ENCODE data around the gene PARP6. TPM values are rescaled to one million over a fixed set of nuclear protein-coding genes. Genes with fewer than 3 reads are reported as not detected.

Gene PARP6
- polyA plus RNA-seq, 1 donor from 2014 or later: 218 TPM

DNA sequence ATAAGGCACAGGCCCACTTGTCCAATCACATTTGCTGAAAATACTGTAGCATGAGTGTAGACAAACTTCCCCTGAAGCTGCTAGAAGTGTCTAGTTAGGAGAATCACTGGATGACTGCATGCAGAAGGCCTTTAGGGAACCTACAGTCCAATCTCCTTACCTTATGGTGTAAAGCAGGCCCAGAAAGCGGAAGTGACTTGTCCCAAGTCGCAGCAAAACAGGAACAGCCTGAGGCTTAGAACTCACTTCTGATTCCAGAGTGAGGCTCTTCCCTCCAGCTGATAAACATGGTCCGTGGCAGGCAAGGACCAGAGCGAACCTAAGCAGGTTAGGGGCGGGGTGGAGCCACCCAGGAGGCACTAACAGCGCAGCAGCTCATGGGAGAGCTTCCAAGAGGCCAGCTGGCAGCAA, 77.2 kb downstream of the PARP6 start:
- Histone ChIP-seq H3F3A (ENCODE audit: insufficient read depth, low read length, poor library complexity, severe bottlenecking) (no peaks in the 10 kb centered on the region), H3K27me3 (ENCODE audit: insufficient read depth, low read depth, low read length) (peaks cover 30% of the 10 kb centered on the region), H3K4me2 (ENCODE audit: low read length) (no peak overlapping the region), H3K9ac (ENCODE audit: low read length) (no peak overlapping the region), H2AFZ (ENCODE audit: low read depth, low read length) (no peak overlapping the region), H3K9me2 (ENCODE audit: insufficient read depth, low read length) (no peaks in the 10 kb centered on the region), H3K27ac (ENCODE audit: low read length) (no peak overlapping the region), H3K36me3 (ENCODE audit: insufficient read depth, low read length) (no peaks in the 10 kb centered on the region), H4K20me1 (ENCODE audit: insufficient read depth) (no peaks in the 10 kb centered on the region), H3K79me2 (replicated peaks; ENCODE audit: insufficient read depth, low read length) (no peaks in the 10 kb centered on the region), H3K4me3 (ENCODE audit: low read length) (no peak overlapping the region), H3K9me3 (ENCODE audit: low read length) (no peaks in the 10 kb centered on the region)
- no peak for TF ChIP-seq POLR2AphosphoS5 (IDR thresholded peaks at IDR 0.05)
- TF ChIP-seq, protein P1, sequence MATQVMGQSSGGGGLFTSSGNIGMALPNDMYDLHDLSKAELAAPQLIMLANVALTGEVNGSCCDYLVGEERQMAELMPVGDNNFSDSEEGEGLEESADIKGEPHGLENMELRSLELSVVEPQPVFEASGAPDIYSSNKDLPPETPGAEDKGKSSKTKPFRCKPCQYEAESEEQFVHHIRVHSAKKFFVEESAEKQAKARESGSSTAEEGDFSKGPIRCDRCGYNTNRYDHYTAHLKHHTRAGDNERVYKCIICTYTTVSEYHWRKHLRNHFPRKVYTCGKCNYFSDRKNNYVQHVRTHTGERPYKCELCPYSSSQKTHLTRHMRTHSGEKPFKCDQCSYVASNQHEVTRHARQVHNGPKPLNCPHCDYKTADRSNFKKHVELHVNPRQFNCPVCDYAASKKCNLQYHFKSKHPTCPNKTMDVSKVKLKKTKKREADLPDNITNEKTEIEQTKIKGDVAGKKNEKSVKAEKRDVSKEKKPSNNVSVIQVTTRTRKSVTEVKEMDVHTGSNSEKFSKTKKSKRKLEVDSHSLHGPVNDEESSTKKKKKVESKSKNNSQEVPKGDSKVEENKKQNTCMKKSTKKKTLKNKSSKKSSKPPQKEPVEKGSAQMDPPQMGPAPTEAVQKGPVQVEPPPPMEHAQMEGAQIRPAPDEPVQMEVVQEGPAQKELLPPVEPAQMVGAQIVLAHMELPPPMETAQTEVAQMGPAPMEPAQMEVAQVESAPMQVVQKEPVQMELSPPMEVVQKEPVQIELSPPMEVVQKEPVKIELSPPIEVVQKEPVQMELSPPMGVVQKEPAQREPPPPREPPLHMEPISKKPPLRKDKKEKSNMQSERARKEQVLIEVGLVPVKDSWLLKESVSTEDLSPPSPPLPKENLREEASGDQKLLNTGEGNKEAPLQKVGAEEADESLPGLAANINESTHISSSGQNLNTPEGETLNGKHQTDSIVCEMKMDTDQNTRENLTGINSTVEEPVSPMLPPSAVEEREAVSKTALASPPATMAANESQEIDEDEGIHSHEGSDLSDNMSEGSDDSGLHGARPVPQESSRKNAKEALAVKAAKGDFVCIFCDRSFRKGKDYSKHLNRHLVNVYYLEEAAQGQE (IDR thresholded peaks at IDR 0.05; ENCODE audit: borderline replicate concordance): no peak
- no peak for TF ChIP-seq EZH2 (IDR thresholded peaks at IDR 0.05; ENCODE audit: borderline replicate concordance, insufficient read depth, low read length, poor library complexity, severe bottlenecking)
- TF ChIP-seq SMC3 (conservative IDR thresholded peaks at IDR 0.05; ENCODE audit: poor library complexity): no peak
- TF ChIP-seq, protein P2, sequence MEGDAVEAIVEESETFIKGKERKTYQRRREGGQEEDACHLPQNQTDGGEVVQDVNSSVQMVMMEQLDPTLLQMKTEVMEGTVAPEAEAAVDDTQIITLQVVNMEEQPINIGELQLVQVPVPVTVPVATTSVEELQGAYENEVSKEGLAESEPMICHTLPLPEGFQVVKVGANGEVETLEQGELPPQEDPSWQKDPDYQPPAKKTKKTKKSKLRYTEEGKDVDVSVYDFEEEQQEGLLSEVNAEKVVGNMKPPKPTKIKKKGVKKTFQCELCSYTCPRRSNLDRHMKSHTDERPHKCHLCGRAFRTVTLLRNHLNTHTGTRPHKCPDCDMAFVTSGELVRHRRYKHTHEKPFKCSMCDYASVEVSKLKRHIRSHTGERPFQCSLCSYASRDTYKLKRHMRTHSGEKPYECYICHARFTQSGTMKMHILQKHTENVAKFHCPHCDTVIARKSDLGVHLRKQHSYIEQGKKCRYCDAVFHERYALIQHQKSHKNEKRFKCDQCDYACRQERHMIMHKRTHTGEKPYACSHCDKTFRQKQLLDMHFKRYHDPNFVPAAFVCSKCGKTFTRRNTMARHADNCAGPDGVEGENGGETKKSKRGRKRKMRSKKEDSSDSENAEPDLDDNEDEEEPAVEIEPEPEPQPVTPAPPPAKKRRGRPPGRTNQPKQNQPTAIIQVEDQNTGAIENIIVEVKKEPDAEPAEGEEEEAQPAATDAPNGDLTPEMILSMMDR (IDR thresholded peaks at IDR 0.05; ENCODE audit: poor library complexity, severe bottlenecking): no peak
- TF ChIP-seq EP300 (conservative IDR thresholded peaks at IDR 0.05; ENCODE audit: poor library complexity, severe bottlenecking): no peak
- no peak for TF ChIP-seq MXI1 (conservative IDR thresholded peaks at IDR 0.05; ENCODE audit: poor library complexity, severe bottlenecking)
- TF ChIP-seq RAD21 (conservative IDR thresholded peaks at IDR 0.05): no peak
- TF ChIP-seq TAF1 (IDR thresholded peaks at IDR 0.05; ENCODE audit: low read depth): no peak

DNA sequence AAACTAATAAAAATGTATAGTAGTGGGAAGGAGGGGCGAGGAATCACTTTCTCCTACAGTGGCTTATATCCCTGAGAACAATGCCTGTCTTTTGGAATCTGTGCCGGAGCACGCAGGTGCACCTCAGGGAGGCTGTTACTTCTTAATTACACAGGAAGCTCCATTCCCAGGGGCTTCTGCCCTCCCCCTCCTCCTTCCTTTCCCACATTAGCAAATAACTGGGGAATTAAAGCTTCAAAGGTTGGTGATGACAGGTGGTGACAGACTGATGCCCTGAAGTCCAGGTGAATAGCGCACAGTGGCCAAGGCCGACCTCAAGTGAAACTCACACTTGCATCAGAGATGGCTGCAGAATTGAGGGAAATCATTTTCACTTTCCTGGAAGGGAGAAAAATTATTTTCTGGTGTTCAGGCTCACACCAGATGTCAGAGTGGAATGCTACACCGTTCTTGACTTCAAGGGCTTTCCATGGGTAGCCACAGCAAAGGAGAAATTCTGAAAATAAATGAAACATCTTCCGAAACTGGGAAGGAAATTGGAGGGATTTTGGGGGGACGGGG, 78.4 kb downstream of the PARP6 start:
- Histone ChIP-seq H3K4me3 (ENCODE audit: low read length) (no peak overlapping the region), H3K9ac (ENCODE audit: low read length) (no peak overlapping the region), H3K4me2 (ENCODE audit: low read length) (no peak overlapping the region), H3K9me3 (ENCODE audit: low read length) (no peaks in the 10 kb centered on the region), H2AFZ (ENCODE audit: low read depth, low read length) (no peak overlapping the region), H3K36me3 (ENCODE audit: insufficient read depth, low read length) (no peaks in the 10 kb centered on the region), H3F3A (ENCODE audit: insufficient read depth, low read length, poor library complexity, severe bottlenecking) (no peaks in the 10 kb centered on the region), H3K9me2 (ENCODE audit: insufficient read depth, low read length) (no peaks in the 10 kb centered on the region), H3K27ac (ENCODE audit: low read length) (no peak overlapping the region), H3K79me2 (replicated peaks; ENCODE audit: insufficient read depth, low read length) (no peaks in the 10 kb centered on the region), H3K27me3 (ENCODE audit: insufficient read depth, low read depth, low read length) (peaks cover 30% of the 10 kb centered on the region), H4K20me1 (ENCODE audit: insufficient read depth) (no peaks in the 10 kb centered on the region)
- TF ChIP-seq RAD21 (conservative IDR thresholded peaks at IDR 0.05): no peak
- no peak for TF ChIP-seq EP300 (conservative IDR thresholded peaks at IDR 0.05; ENCODE audit: poor library complexity, severe bottlenecking)
- no peak for TF ChIP-seq POLR2AphosphoS5 (IDR thresholded peaks at IDR 0.05)
- no peak for TF ChIP-seq EZH2 (IDR thresholded peaks at IDR 0.05; ENCODE audit: borderline replicate concordance, insufficient read depth, low read length, poor library complexity, severe bottlenecking)
- no peak for TF ChIP-seq SMC3 (conservative IDR thresholded peaks at IDR 0.05; ENCODE audit: poor library complexity)
- TF ChIP-seq, protein P2 (IDR thresholded peaks at IDR 0.05; ENCODE audit: poor library complexity, severe bottlenecking): no peak
- TF ChIP-seq TAF1 (IDR thresholded peaks at IDR 0.05; ENCODE audit: low read depth): no peak
- no peak for TF ChIP-seq MXI1 (conservative IDR thresholded peaks at IDR 0.05; ENCODE audit: poor library complexity, severe bottlenecking)
- TF ChIP-seq, protein P1 (IDR thresholded peaks at IDR 0.05; ENCODE audit: borderline replicate concordance): no peak

Data from neural cell (in vitro differentiated cells).